CD8-positive, alpha-beta memory T cell (primary cell): Measurements from ENCODE around the gene ENTPD3. TPM values are rescaled to one million over a fixed set of nuclear protein-coding genes. Genes with fewer than 3 reads are reported as not detected.

Experiments
- CTCF ChIA-PET: fragments of 350-600 bp; sonication (Branson Sonifier 250); formaldehyde crosslinking; loops from one replicate; lab custom pipeline; 2021; ENCODE audit warnings: antibody characterized with exemption; lab: Charles Lee
- POLR2A ChIA-PET: fragments of 350-600 bp; sonication (Branson Sonifier 250); formaldehyde crosslinking; loops from one replicate; lab custom pipeline; 2021; ENCODE audit warnings: antibody characterized with exemption; lab: Charles Lee
- DNase-seq, 5 donors: peaks; one replicate each; pipeline versions ENCODE4 v3.0.0 to v3.0.0-alpha.2; 2020 to 2022; ENCODE audit warnings: mixed read lengths in 1 of 5
- H3K27ac ChIP-seq: one replicate; pipeline ENCODE4 v1.7.0; 2013; ENCODE audit warnings: low read depth, mild to moderate bottlenecking, low read length, moderate library complexity
- H3K27me3 ChIP-seq: 2 replicates; pipeline ENCODE4 v1.7.0; 2013; ENCODE audit warnings: low read length, mild to moderate bottlenecking; ENCODE audit not compliant: insufficient read depth, poor library complexity, severe bottlenecking
- H3K36me3 ChIP-seq: 2 replicates; pipeline ENCODE4 v1.7.0; 2013; ENCODE audit warnings: mild to moderate bottlenecking, low read length, moderate library complexity; ENCODE audit not compliant: insufficient read depth
- H3K4me1 ChIP-seq: 2 replicates; pipeline ENCODE4 v1.7.0; 2013; ENCODE audit warnings: mild to moderate bottlenecking, low read length, moderate library complexity; ENCODE audit not compliant: insufficient read depth
- H3K4me3 ChIP-seq: 2 replicates; pipeline ENCODE4 v1.7.0; 2013; ENCODE audit warnings: mild to moderate bottlenecking, low read length
- H3K9me3 ChIP-seq: 2 replicates; pipeline ENCODE4 v1.7.0; 2013; ENCODE audit warnings: mild to moderate bottlenecking, low read length
- H3K27ac Mint-ChIP-seq, 8 donors: one replicate each; pipeline ENCODE4 v1.8.0; 2020 to 2021; ENCODE audit warnings: mixed read lengths in 8 of 8, mild to moderate bottlenecking in 6 of 8, inconsistent platforms in 3 of 8, moderate library complexity in 3 of 8
- H3K27me3 Mint-ChIP-seq, 2 donors: one replicate each; pipeline ENCODE4 v1.8.0; 2020 to 2021; ENCODE audit warnings: mixed read lengths in 2 of 2, mild to moderate bottlenecking in 1 of 2, moderate library complexity in 1 of 2
- H3K36me3 Mint-ChIP-seq, 3 donors: one replicate each; pipeline ENCODE4 v1.8.0; 2020 to 2021; ENCODE audit warnings: mixed read lengths in 3 of 3, inconsistent platforms in 1 of 3, mild to moderate bottlenecking in 1 of 3
- H3K4me1 Mint-ChIP-seq, 3 donors: one replicate each; pipeline ENCODE4 v1.8.0; 2020 to 2021; ENCODE audit warnings: mixed read lengths in 3 of 3, inconsistent platforms in 1 of 3, mild to moderate bottlenecking in 1 of 3
- H3K4me3 Mint-ChIP-seq, 7 donors: one replicate each; pipeline ENCODE4 v1.8.0; 2020 to 2021; ENCODE audit warnings: mixed read lengths in 7 of 7, mild to moderate bottlenecking in 6 of 7, moderate library complexity in 4 of 7, inconsistent platforms in 2 of 7
- H3K9me3 Mint-ChIP-seq, 5 donors: one replicate each; pipeline ENCODE4 v1.8.0; 2020 to 2022; ENCODE audit warnings: mixed read lengths in 5 of 5, mild to moderate bottlenecking in 3 of 5, moderate library complexity in 2 of 5, inconsistent platforms in 1 of 5
- polyA plus RNA-seq: library from polyadenylated mRNA; unstranded; fragments of 300-500 nt; fragmentation: Illumina TruSeq; gene quantifications from one replicate; pipeline ENCODE4 v1.2.3, GENCODE V29; 2021
- total RNA-seq, 2 experiments: library from RNA; stranded (reverse); gene quantifications; one replicate each; pipeline ENCODE4 v1.2.3, GENCODE V29; 2021

ENTPD3 gene
- total and polyA plus RNA-seq, 3 experiments from 2014 or later = not detected

GRCh38 chr3:40450438-40450837 is 63.5 kb downstream of the ENTPD3 start:
- Histone ChIP-seq H3K9me3 (no peaks in the 10 kb centered on the region), H3K27ac (no peak overlapping the region), H3K27me3 (no peaks in the 10 kb centered on the region), H3K36me3 (no peaks in the 10 kb centered on the region), H3K4me1 (peaks cover 13% of the 10 kb centered on the region), H3K4me3 (no peak overlapping the region)
- DNase-seq = no peak
- Mint-ChIP-seq H3K4me3 (peak overlapping the region in 1 of 7 donors; percentile 4), H3K9me3 (no peaks in the 10 kb centered on the region), H3K36me3 (peaks cover 7 to 46% (median 15%) of the 10 kb centered on the region in 3 donors), H3K27me3 (no peaks in the 10 kb centered on the region), H3K27ac (peak overlapping the region in 1 of 8 donors; percentile 41), H3K4me1 (peaks cover 15 to 26% (median 22%) of the 10 kb centered on the region in 3 donors)
- POLR2A ChIA-PET = no interaction called here
- CTCF ChIA-PET = interaction anchor here (0.7 kb wide), 1 partner anchor 1575 kb away, joined by 3 read pairs; no protein-coding TSS in a partner anchor

- peak overlapping the region in 4 of 7 donors; percentile 13 to 91 (median 26) for H3K4me3 Mint-ChIP-seq
- H3K9me3 Mint-ChIP-seq = no peaks in the 10 kb centered on the region
- Histone ChIP-seq H3K4me1 (peaks cover 17% of the 10 kb centered on the region), H3K36me3 (no peaks in the 10 kb centered on the region), H3K27ac (no peak overlapping the region), H3K4me3 (no peak overlapping the region), H3K27me3 (no peaks in the 10 kb centered on the region), H3K9me3 (no peaks in the 10 kb centered on the region)
- CTCF ChIA-PET = interaction anchor here (1.9 kb wide), 1 partner anchor 143 kb away, joined by 6 read pairs; the partner anchor contains the start of gene EIF1B
- no peaks in the 10 kb centered on the region for H3K27me3 Mint-ChIP-seq
- no peak for DNase-seq
- peaks cover 20 to 32% (median 29%) of the 10 kb centered on the region in 3 donors for H3K4me1 Mint-ChIP-seq
- POLR2A ChIA-PET = interaction anchor here (1.0 to 2.6 kb wide), 3 partner anchors 13 to 73 kb away, joined by 3 to 15 read pairs (median 5); partner anchors contain the start of genes ZNF620 and ZNF621
- peaks cover 3 to 34% (median 8%) of the 10 kb centered on the region in 3 donors for H3K36me3 Mint-ChIP-seq
- H3K27ac Mint-ChIP-seq = peak overlapping the region in 6 of 8 donors; percentile 39 to 91 (median 59)
These were observed 64.6 kb downstream of the ENTPD3 start for GRCh38 chr3:40451551-40451950.

- no peak for DNase-seq
- CTCF ChIA-PET = interaction anchor here (0.7 to 1.9 kb wide), 3 partner anchors 53 to 143 kb away, joined by 3 to 6 read pairs (median 4); partner anchors contain the start of gene EIF1B
- Histone ChIP-seq H3K4me3 (peak overlapping the region; percentile 73), H3K4me1 (peaks cover 17% of the 10 kb centered on the region), H3K9me3 (no peaks in the 10 kb centered on the region), H3K36me3 (no peaks in the 10 kb centered on the region), H3K27me3 (no peaks in the 10 kb centered on the region), H3K27ac (peak overlapping the region; percentile 96)
- no peaks in the 10 kb centered on the region for H3K9me3 Mint-ChIP-seq
- H3K4me3 Mint-ChIP-seq = peak overlapping the region; percentile 91 to 98 (median 96)
- peak overlapping the region; percentile 50 to 100 (median 98) for H3K27ac Mint-ChIP-seq
- POLR2A ChIA-PET = interaction anchor here (1.0 to 2.6 kb wide), 5 partner anchors 12 to 747 kb away, joined by 3 to 15 read pairs (median 5); partner anchors contain the start of genes CTNNB1, ZNF620 and ZNF621
- H3K36me3 Mint-ChIP-seq = peaks cover 3 to 34% (median 5%) of the 10 kb centered on the region in 3 donors
- H3K27me3 Mint-ChIP-seq = no peaks in the 10 kb centered on the region
- H3K4me1 Mint-ChIP-seq = peaks cover 24 to 37% (median 34%) of the 10 kb centered on the region in 3 donors
These were observed 65.1 kb downstream of the ENTPD3 start for GRCh38 chr3:40452057-40452456.

- peak overlapping the region; percentile 91 to 98 (median 96) for H3K4me3 Mint-ChIP-seq
- no peaks in the 10 kb centered on the region for H3K9me3 ChIP-seq
- CTCF ChIA-PET = interaction anchor here (0.7 to 1.9 kb wide), 3 partner anchors 53 to 143 kb away, joined by 3 to 6 read pairs (median 4); partner anchors contain the start of gene EIF1B
These were observed 65.5 kb downstream of the ENTPD3 start for GRCh38 chr3:40452562-40452875.

GRCh38 chr3:40452876-40453730 is 66.1 kb downstream of the ENTPD3 start:
- Histone ChIP-seq H3K9me3 (no peaks in the 10 kb centered on the region), H3K4me3 (peak overlapping the region; percentile 73), H3K36me3 (peaks cover 3% of the 10 kb centered on the region), H3K4me1 (peaks cover 22% of the 10 kb centered on the region), H3K27ac (peak overlapping the region; percentile 96), H3K27me3 (no peaks in the 10 kb centered on the region)
- H3K27me3 Mint-ChIP-seq = no peaks in the 10 kb centered on the region
- ChIA-PET CTCF (interaction anchor here (0.7 to 1.9 kb wide), 4 partner anchors 17 to 144 kb away, joined by 3 to 6 read pairs (median 4); partner anchors contain the start of gene EIF1B), POLR2A (interaction anchor here (0.8 to 2.6 kb wide), 7 partner anchors 12 to 746 kb away, joined by 3 to 15 read pairs (median 4); partner anchors contain the start of genes CTNNB1, EIF1B, ZNF620 and ZNF621)
- DNase-seq = peak; percentile 94 to 98 (median 95)
- no peaks in the 10 kb centered on the region for H3K9me3 Mint-ChIP-seq
- peaks cover 0 to 36% (median 5%) of the 10 kb centered on the region in 3 donors for H3K36me3 Mint-ChIP-seq
- peaks cover 30 to 44% (median 41%) of the 10 kb centered on the region in 3 donors for H3K4me1 Mint-ChIP-seq
- H3K4me3 Mint-ChIP-seq = peak overlapping the region; percentile 91 to 98 (median 96)
- peak overlapping the region; percentile 91 to 100 (median 99) for H3K27ac Mint-ChIP-seq

More at GRCh38 chr3:40452562-40452875, 65.5 kb downstream of the ENTPD3 start:
- Mint-ChIP-seq H3K27me3 (no peaks in the 10 kb centered on the region), H3K27ac (peak overlapping the region; percentile 91 to 100 (median 99)), H3K36me3 (peaks cover 3 to 34% (median 5%) of the 10 kb centered on the region in 3 donors), H3K9me3 (no peaks in the 10 kb centered on the region), H3K4me1 (peaks cover 25 to 38% (median 36%) of the 10 kb centered on the region in 3 donors)
- POLR2A ChIA-PET = interaction anchor here (1.0 to 2.6 kb wide), 6 partner anchors 25 to 746 kb away, joined by 3 to 15 read pairs (median 4); partner anchors contain the start of genes CTNNB1, ZNF620 and ZNF621
- Histone ChIP-seq H3K27ac (peak overlapping the region; percentile 96), H3K4me1 (peaks cover 17% of the 10 kb centered on the region), H3K4me3 (peak overlapping the region; percentile 73), H3K27me3 (no peaks in the 10 kb centered on the region), H3K36me3 (no peaks in the 10 kb centered on the region)
- no peak for DNase-seq

GRCh38 chr3:40453933-40454332 is 66.9 kb downstream of the ENTPD3 start:
- Mint-ChIP-seq H3K27me3 (no peaks in the 10 kb centered on the region), H3K36me3 (peaks cover 5 to 43% (median 7%) of the 10 kb centered on the region in 3 donors), H3K4me1 (peaks cover 39 to 52% (median 49%) of the 10 kb centered on the region in 3 donors), H3K4me3 (peak overlapping the region in 5 of 7 donors; percentile 91 to 98 (median 94)), H3K9me3 (no peaks in the 10 kb centered on the region), H3K27ac (peak overlapping the region in 5 of 8 donors; percentile 5 to 100 (median 91))
- H3K27me3 ChIP-seq = no peaks in the 10 kb centered on the region
- peak overlapping the region; percentile 73 for H3K4me3 ChIP-seq
- peaks cover 31% of the 10 kb centered on the region for H3K4me1 ChIP-seq
- no peaks in the 10 kb centered on the region for H3K9me3 ChIP-seq
- H3K27ac ChIP-seq = peak overlapping the region; percentile 96
- H3K36me3 ChIP-seq = peaks cover 10% of the 10 kb centered on the region
- ChIA-PET POLR2A (interaction anchor here (0.8 to 2.6 kb wide), 5 partner anchors 11 to 1047 kb away, joined by 3 to 15 read pairs (median 4); partner anchors contain the start of genes EIF1B, RPSA, ZNF620 and ZNF621), CTCF (interaction anchor here (0.9 kb wide), 1 partner anchor 16 kb away, joined by 3 read pairs; no protein-coding TSS in a partner anchor)
- no peak for DNase-seq

- Mint-ChIP-seq H3K27me3 (no peaks in the 10 kb centered on the region), H3K4me1 (peaks cover 46 to 64% (median 53%) of the 10 kb centered on the region in 3 donors), H3K4me3 (peak overlapping the region in 6 of 7 donors; percentile 32 to 96 (median 92)), H3K27ac (peak overlapping the region in 5 of 8 donors; percentile 23 to 99 (median 89)), H3K9me3 (no peaks in the 10 kb centered on the region), H3K36me3 (peaks cover 5 to 45% (median 8%) of the 10 kb centered on the region in 3 donors)
- no peak for DNase-seq
- Histone ChIP-seq H3K27me3 (no peaks in the 10 kb centered on the region), H3K4me3 (no peak overlapping the region), H3K36me3 (peaks cover 21% of the 10 kb centered on the region), H3K27ac (no peak overlapping the region), H3K9me3 (no peaks in the 10 kb centered on the region), H3K4me1 (peaks cover 40% of the 10 kb centered on the region)
- ChIA-PET POLR2A (no interaction called here), CTCF (interaction anchor here (0.8 kb wide), 1 partner anchor 15 kb away, joined by 3 read pairs; no protein-coding TSS in a partner anchor)
These were observed 68.3 kb downstream of the ENTPD3 start for GRCh38 chr3:40455328-40455727.
